Liver (tissue), 9 donors: ENCODE measurements around the gene ASXL2. TPM values are rescaled to one million over a fixed set of nuclear protein-coding genes. Genes with fewer than 3 reads are reported as not detected.

Experiments
- DNase-seq: peaks from one replicate; pipeline ENCODE4 v3.0.0-alpha.2; 2017; ENCODE audit warnings: low spot score
- H3K27ac ChIP-seq, 2 donors: one replicate each; pipeline ENCODE4 v1.7.0; 2013; ENCODE audit warnings: inconsistent platforms in 2 of 2, low read length in 2 of 2, control low read depth in 1 of 2, low read depth in 1 of 2, mild to moderate bottlenecking in 1 of 2
- H3K27me3 ChIP-seq, 4 donors: one replicate each; pipeline versions ENCODE4 v1.6.1 to v1.7.0; 2013; ENCODE audit warnings: low read length in 3 of 4, inconsistent platforms in 1 of 4, mild to moderate bottlenecking in 1 of 4, moderate library complexity in 1 of 4; ENCODE audit not compliant: control insufficient read depth in 4 of 4, insufficient read depth in 4 of 4
- H3K36me3 ChIP-seq, 4 donors: one replicate each; pipeline versions ENCODE4 v1.6.1 to v1.7.0; 2013; ENCODE audit warnings: low read length in 3 of 4, mild to moderate bottlenecking in 3 of 4, low read depth in 1 of 4, moderate library complexity in 1 of 4; ENCODE audit not compliant: control insufficient read depth in 4 of 4, insufficient read depth in 3 of 4
- H3K4me1 ChIP-seq, 4 donors: one replicate each; pipeline versions ENCODE4 v1.6.1 to v1.7.0; 2013; ENCODE audit warnings: low read length in 3 of 4, mild to moderate bottlenecking in 3 of 4, moderate library complexity in 1 of 4; ENCODE audit not compliant: control insufficient read depth in 4 of 4, insufficient read depth in 4 of 4
- H3K4me3 ChIP-seq, 3 donors: one replicate each; pipeline versions ENCODE4 v1.6.1 to v1.7.0; 2013; ENCODE audit warnings: low read length in 3 of 3, control low read depth in 1 of 3, low read depth in 1 of 3, mild to moderate bottlenecking in 1 of 3
- H3K9ac ChIP-seq, 2 donors: one replicate each; pipeline ENCODE4 v1.7.0; 2013; ENCODE audit warnings: low read length in 2 of 2, mild to moderate bottlenecking in 2 of 2, moderate library complexity in 2 of 2, control low read depth in 1 of 2, low read depth in 1 of 2
- H3K9me3 ChIP-seq, 4 donors: one replicate each; pipeline versions ENCODE4 v1.6.1 to v1.7.0; 2013; ENCODE audit warnings: low read length in 3 of 4; ENCODE audit not compliant: control insufficient read depth in 4 of 4
- ATF3 ChIP-seq: IDR thresholded peaks from 2 replicates; pipeline ENCODE4 v1.6.1; 2016; ENCODE audit warnings: antibody characterized with exemption
- EGR1 ChIP-seq, 2 donors: IDR thresholded peaks; 2 replicates each; pipeline ENCODE4 v1.6.1; 2016 to 2018; ENCODE audit warnings: antibody characterized with exemption in 2 of 2, low read depth in 2 of 2
- FOXA2 ChIP-seq: IDR thresholded peaks from 2 replicates; pipeline ENCODE4 v1.6.1; 2016; ENCODE audit warnings: antibody characterized with exemption
- GABPA ChIP-seq, 2 donors: IDR thresholded peaks in 1 of 2; conservative IDR thresholded peaks in 1 of 2; 2 replicates each; pipeline ENCODE4 v1.6.1; 2016; ENCODE audit warnings: antibody characterized with exemption in 2 of 2, mild to moderate bottlenecking in 1 of 2, moderate library complexity in 1 of 2
- HNF4G ChIP-seq: IDR thresholded peaks from 2 replicates; pipeline ENCODE4 v1.6.1; 2016; ENCODE audit warnings: antibody characterized with exemption
- JUND ChIP-seq, 2 donors: IDR thresholded peaks; 2 replicates each; pipeline ENCODE4 v1.6.1; 2016; ENCODE audit warnings: antibody characterized with exemption in 2 of 2
- NR2F2 ChIP-seq: IDR thresholded peaks from 2 replicates; pipeline ENCODE4 v1.6.1; 2016; ENCODE audit warnings: antibody characterized with exemption
- RAD21 ChIP-seq, 2 donors: IDR thresholded peaks; 2 replicates each; pipeline ENCODE4 v1.6.1; 2016; ENCODE audit warnings: antibody characterized with exemption in 2 of 2, mild to moderate bottlenecking in 2 of 2
- RXRA ChIP-seq, 2 donors: IDR thresholded peaks; 2 replicates each; pipeline ENCODE4 v1.6.1; 2017 to 2018; ENCODE audit warnings: antibody characterized with exemption in 2 of 2, mild to moderate bottlenecking in 1 of 2
- SP1 ChIP-seq: IDR thresholded peaks from 2 replicates; pipeline ENCODE4 v1.6.1; 2018; ENCODE audit warnings: antibody characterized with exemption, mild to moderate bottlenecking
- TAF1 ChIP-seq: conservative IDR thresholded peaks from 2 replicates; pipeline ENCODE4 v1.6.1; 2016; ENCODE audit warnings: antibody characterized with exemption, mild to moderate bottlenecking
- YY1 ChIP-seq: IDR thresholded peaks from 2 replicates; pipeline ENCODE4 v1.6.1; 2016; ENCODE audit warnings: antibody characterized with exemption, mild to moderate bottlenecking
- WGBS: extraction: QIAGEN DNeasy Blood & Tissue Kit; methylation state at CpG from one replicate; pipeline ENCODE4 v1.1.7; 2013; 5-methylcytosine and 5-hydroxymethylcytosine counted together
- polyA plus RNA-seq, 2 donors: library from polyadenylated mRNA; stranded (reverse) in 1 of 2; unstranded in 1 of 2; fragments of 200-250 nt in 1 of 2; fragments of >200 nt in 1 of 2; fragmentation: Nextera tagmentation in 1 of 2; extraction: Ambion mirVana in 1 of 2; gene quantifications; one replicate each; pipeline versions ENCODE4 v1.2.1 to v1.2.3, GENCODE V29; 2013 to 2015
- total RNA-seq, 2 donors: library from RNA; depleted of rRNA; stranded (reverse); fragments of >200 nt; gene quantifications; one replicate each; pipeline ENCODE4 v1.2.3, GENCODE V29; 2014
- TF ChIP-seq, protein P1 (sequence below): IDR thresholded peaks from 2 replicates; pipeline ENCODE4 v1.6.1; 2016; ENCODE audit warnings: antibody characterized with exemption, mild to moderate bottlenecking
- TF ChIP-seq, protein P2 (sequence below): fragments of 150-350 bp; IDR thresholded peaks from 2 replicates; pipeline ENCODE4 v1.5.1; 2017; ENCODE audit warnings: improper control_type of control experiment, low read depth, low read length; ENCODE audit not compliant: missing input control
- donor health status: healthy.
- donor health status: healthy.
- donor health status: healthy.
- donor health status: healthy.
- donor health status: healthy.

The ASXL2 gene
- total and polyA plus RNA-seq, 4 donors, result 2.4 to 7.3 (median 4.4) TPM

GRCh38 chr2:25744055-25744454, 134.2 kb downstream of the ASXL2 start:
- WGBS, result 95% methylated on average over 8 of the region's 8 CpGs
- Histone ChIP-seq H3K36me3 (peaks cover 9 to 26% (median 13%) of the 10 kb centered on the region in 4 donors), H3K9ac (no peak overlapping the region), H3K4me3 (no peak overlapping the region), H3K4me1 (peaks cover 0 to 10% (median 0%) of the 10 kb centered on the region in 4 donors), H3K27me3 (no peaks in the 10 kb centered on the region), H3K27ac (no peak overlapping the region), H3K9me3 (no peaks in the 10 kb centered on the region)
- DNase-seq, result no peak
- TF ChIP-seq RXRA (IDR thresholded peaks at IDR 0.05), result no peak
- no peak for TF ChIP-seq SP1
- TF ChIP-seq GABPA (IDR thresholded peaks at IDR 0.05 in 1 of 2, conservative IDR thresholded peaks at IDR 0.05 in 1 of 2), result no peak
- no peak for TF ChIP-seq JUND (IDR thresholded peaks at IDR 0.05)
- no peak for TF ChIP-seq FOXA2
- TF ChIP-seq, protein P1, sequence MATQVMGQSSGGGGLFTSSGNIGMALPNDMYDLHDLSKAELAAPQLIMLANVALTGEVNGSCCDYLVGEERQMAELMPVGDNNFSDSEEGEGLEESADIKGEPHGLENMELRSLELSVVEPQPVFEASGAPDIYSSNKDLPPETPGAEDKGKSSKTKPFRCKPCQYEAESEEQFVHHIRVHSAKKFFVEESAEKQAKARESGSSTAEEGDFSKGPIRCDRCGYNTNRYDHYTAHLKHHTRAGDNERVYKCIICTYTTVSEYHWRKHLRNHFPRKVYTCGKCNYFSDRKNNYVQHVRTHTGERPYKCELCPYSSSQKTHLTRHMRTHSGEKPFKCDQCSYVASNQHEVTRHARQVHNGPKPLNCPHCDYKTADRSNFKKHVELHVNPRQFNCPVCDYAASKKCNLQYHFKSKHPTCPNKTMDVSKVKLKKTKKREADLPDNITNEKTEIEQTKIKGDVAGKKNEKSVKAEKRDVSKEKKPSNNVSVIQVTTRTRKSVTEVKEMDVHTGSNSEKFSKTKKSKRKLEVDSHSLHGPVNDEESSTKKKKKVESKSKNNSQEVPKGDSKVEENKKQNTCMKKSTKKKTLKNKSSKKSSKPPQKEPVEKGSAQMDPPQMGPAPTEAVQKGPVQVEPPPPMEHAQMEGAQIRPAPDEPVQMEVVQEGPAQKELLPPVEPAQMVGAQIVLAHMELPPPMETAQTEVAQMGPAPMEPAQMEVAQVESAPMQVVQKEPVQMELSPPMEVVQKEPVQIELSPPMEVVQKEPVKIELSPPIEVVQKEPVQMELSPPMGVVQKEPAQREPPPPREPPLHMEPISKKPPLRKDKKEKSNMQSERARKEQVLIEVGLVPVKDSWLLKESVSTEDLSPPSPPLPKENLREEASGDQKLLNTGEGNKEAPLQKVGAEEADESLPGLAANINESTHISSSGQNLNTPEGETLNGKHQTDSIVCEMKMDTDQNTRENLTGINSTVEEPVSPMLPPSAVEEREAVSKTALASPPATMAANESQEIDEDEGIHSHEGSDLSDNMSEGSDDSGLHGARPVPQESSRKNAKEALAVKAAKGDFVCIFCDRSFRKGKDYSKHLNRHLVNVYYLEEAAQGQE, result no peak
- TF ChIP-seq TAF1, result no peak

DNA sequence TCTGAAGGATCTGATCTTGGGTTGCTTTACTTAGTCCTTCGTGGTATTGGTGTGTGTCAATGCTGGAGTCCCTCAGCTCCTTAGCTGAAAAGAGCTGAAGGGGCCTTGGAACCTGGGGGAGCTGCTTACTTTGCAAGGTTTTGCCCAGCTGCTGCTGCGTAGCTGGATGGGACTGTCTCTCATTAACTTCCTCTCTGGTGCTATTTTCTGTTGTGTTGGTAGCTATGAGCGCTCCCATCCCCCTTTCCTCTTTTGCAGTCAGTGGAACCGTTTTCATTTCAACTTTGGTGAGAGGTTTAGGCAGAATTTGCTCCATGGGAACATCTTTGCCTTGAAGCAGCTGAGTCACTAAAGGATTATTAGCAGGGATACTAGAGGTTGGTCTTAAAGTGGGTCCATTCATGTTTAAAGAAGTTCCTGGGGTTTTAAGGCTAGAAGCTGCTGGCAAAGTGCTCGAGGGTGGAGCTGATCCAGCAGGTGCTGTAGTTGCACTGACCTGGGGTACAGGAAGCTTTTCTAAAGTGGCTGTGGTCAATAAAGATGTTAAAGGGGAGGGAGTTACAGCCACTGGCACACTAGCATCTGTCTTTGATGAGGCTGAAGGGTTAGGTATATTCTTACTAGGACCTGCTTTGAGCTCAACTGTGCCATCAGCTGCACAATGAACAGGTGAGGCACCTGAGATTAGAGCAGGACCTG, 135.0 kb downstream of the ASXL2 start:
- Histone ChIP-seq H3K4me1 (peaks cover 0 to 10% (median 0%) of the 10 kb centered on the region in 4 donors), H3K27me3 (no peaks in the 10 kb centered on the region), H3K27ac (no peak overlapping the region), H3K36me3 (peaks cover 6 to 21% (median 10%) of the 10 kb centered on the region in 4 donors), H3K9ac (no peak overlapping the region), H3K4me3 (no peak overlapping the region), H3K9me3 (no peaks in the 10 kb centered on the region)
- WGBS, result 86% methylated on average over 5 of the region's 5 CpGs
- no peak for DNase-seq
- TF ChIP-seq JUND (IDR thresholded peaks at IDR 0.05) (no peak), RXRA (IDR thresholded peaks at IDR 0.05) (no peak), RAD21 (IDR thresholded peaks at IDR 0.05) (no peak), ATF3 (no peak), EGR1 (IDR thresholded peaks at IDR 0.05; ENCODE audit: low read depth in 2 of 2) (no peak), YY1 (no peak), NR2F2 (no peak), GABPA (IDR thresholded peaks at IDR 0.05 in 1 of 2, conservative IDR thresholded peaks at IDR 0.05 in 1 of 2) (no peak), FOXA2 (no peak), HNF4G (no peak), TAF1 (no peak)
- TF ChIP-seq, protein P2, sequence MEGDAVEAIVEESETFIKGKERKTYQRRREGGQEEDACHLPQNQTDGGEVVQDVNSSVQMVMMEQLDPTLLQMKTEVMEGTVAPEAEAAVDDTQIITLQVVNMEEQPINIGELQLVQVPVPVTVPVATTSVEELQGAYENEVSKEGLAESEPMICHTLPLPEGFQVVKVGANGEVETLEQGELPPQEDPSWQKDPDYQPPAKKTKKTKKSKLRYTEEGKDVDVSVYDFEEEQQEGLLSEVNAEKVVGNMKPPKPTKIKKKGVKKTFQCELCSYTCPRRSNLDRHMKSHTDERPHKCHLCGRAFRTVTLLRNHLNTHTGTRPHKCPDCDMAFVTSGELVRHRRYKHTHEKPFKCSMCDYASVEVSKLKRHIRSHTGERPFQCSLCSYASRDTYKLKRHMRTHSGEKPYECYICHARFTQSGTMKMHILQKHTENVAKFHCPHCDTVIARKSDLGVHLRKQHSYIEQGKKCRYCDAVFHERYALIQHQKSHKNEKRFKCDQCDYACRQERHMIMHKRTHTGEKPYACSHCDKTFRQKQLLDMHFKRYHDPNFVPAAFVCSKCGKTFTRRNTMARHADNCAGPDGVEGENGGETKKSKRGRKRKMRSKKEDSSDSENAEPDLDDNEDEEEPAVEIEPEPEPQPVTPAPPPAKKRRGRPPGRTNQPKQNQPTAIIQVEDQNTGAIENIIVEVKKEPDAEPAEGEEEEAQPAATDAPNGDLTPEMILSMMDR, result no peak
- TF ChIP-seq, protein P1, result no peak
